HEK293T (cell line): ENCODE measurements around the gene EPHB2.

Source experiments
- CTCF ChIA-PET: fragments of 350-600 bp; formaldehyde crosslinking; extraction: SDS; loops from one replicate; lab custom pipeline; 2021; ENCODE audit warnings: antibody characterized with exemption, inconsistent platforms; lab: Yijun Ruan, JAX
- POLR2A ChIA-PET: fragments of 350-600 bp; formaldehyde crosslinking; extraction: SDS; loops from one replicate; lab custom pipeline; 2020; ENCODE audit warnings: antibody characterized with exemption, inconsistent platforms; lab: Yijun Ruan, JAX
- DNase-seq: peaks from one replicate; pipeline ENCODE4 v3.0.0; 2012; ENCODE audit warnings: mixed read lengths; ENCODE audit errors: extremely low spot score
- ARNT ChIP-seq: fragments of 450-650 bp; IDR thresholded peaks from 2 replicates; pipeline ENCODE4 v1.6.1; 2017; ENCODE audit warnings: mild to moderate bottlenecking
- BHLHE40 ChIP-seq: fragments of 450-650 bp; IDR thresholded peaks from 2 replicates; pipeline ENCODE4 v1.6.1; 2016; ENCODE audit warnings: mild to moderate bottlenecking, moderate library complexity, borderline replicate concordance
- CTBP1 ChIP-seq: fragments of 450-650 bp; IDR thresholded peaks from 2 replicates; pipeline ENCODE4 v1.6.1; 2016; ENCODE audit warnings: borderline replicate concordance
- ELF4 ChIP-seq: fragments of 450-650 bp; IDR thresholded peaks from 2 replicates; pipeline ENCODE4 v1.6.1; 2017; ENCODE audit warnings: antibody characterized with exemption
- FOXA1 ChIP-seq: fragments of 450-650 bp; IDR thresholded peaks from 2 replicates; pipeline ENCODE4 v1.6.1; 2016; ENCODE audit warnings: mild to moderate bottlenecking
- FOXK2 ChIP-seq: fragments of 450-650 bp; IDR thresholded peaks from 2 replicates; pipeline ENCODE4 v1.6.1; 2016; ENCODE audit warnings: mild to moderate bottlenecking
- FOXM1 ChIP-seq: fragments of 450-650 bp; IDR thresholded peaks from 2 replicates; pipeline ENCODE4 v1.6.1; 2017; ENCODE audit warnings: mild to moderate bottlenecking, borderline replicate concordance
- HDGF ChIP-seq: fragments of 450-650 bp; IDR thresholded peaks from 2 replicates; pipeline ENCODE4 v1.6.1; 2017; ENCODE audit warnings: antibody characterized with exemption, borderline replicate concordance
- L3MBTL2 ChIP-seq: fragments of 450-650 bp; conservative IDR thresholded peaks from 2 replicates; pipeline ENCODE4 v1.6.1; 2016; ENCODE audit warnings: mild to moderate bottlenecking
- LEF1 ChIP-seq: fragments of 450-650 bp; IDR thresholded peaks from 2 replicates; pipeline ENCODE4 v1.6.1; 2017; ENCODE audit warnings: mild to moderate bottlenecking, borderline replicate concordance
- NFRKB ChIP-seq: fragments of 450-650 bp; IDR thresholded peaks from 2 replicates; pipeline ENCODE4 v1.6.1; 2016; ENCODE audit warnings: mild to moderate bottlenecking, moderate library complexity
- PKNOX1 ChIP-seq: fragments of 450-650 bp; IDR thresholded peaks from 2 replicates; pipeline ENCODE4 v1.6.1; 2016
- SP1 ChIP-seq: fragments of 450-650 bp; IDR thresholded peaks from 2 replicates; pipeline ENCODE4 v1.6.1; 2017
- SUZ12 ChIP-seq: fragments of 450-650 bp; IDR thresholded peaks from 2 replicates; pipeline ENCODE4 v1.6.1; 2016; ENCODE audit warnings: mild to moderate bottlenecking
- TARDBP ChIP-seq: fragments of 450-650 bp; IDR thresholded peaks from 2 replicates; pipeline ENCODE4 v1.6.1; 2016
- ZNF384 ChIP-seq: fragments of 450-650 bp; IDR thresholded peaks from 2 replicates; pipeline ENCODE4 v1.6.1; 2016

EPHB2 gene

GRCh38 chr1:22784317-22784716 is 73.7 kb downstream of the EPHB2 start:
- CTCF ChIA-PET = no interaction called here
- no peak for DNase-seq
- POLR2A ChIA-PET = no interaction called here
- no peak for TF ChIP-seq ELF4
- TF ChIP-seq ARNT = no peak
- TF ChIP-seq ZNF384 = no peak
- TF ChIP-seq NFRKB = no peak
- TF ChIP-seq CTBP1 = no peak
- no peak for TF ChIP-seq BHLHE40
- no peak for TF ChIP-seq SUZ12
- TF ChIP-seq HDGF = no peak
- TF ChIP-seq SP1 = no peak
- no peak for TF ChIP-seq TARDBP
- TF ChIP-seq FOXM1 = no peak
- TF ChIP-seq FOXK2 = no peak

GRCh38 chr1:22784737-22785136 is 74.1 kb downstream of the EPHB2 start:
- TF ChIP-seq TARDBP (no peak), FOXM1 (no peak), L3MBTL2 (no peak), ELF4 (no peak), LEF1 (no peak), BHLHE40 (no peak), FOXK2 (no peak), ARNT (no peak), SP1 (no peak), PKNOX1 (no peak), HDGF (no peak), CTBP1 (no peak), NFRKB (no peak), FOXA1 (no peak), SUZ12 (no peak), ZNF384 (no peak)
- no peak for DNase-seq
- ChIA-PET CTCF (no interaction called here), POLR2A (no interaction called here)

- ChIA-PET CTCF (no interaction called here), POLR2A (no interaction called here)
- no peak for DNase-seq
- TF ChIP-seq HDGF (no peak), ZNF384 (no peak), TARDBP (no peak), BHLHE40 (no peak), FOXK2 (no peak), L3MBTL2 (no peak), ARNT (no peak), PKNOX1 (no peak), NFRKB (no peak), FOXM1 (no peak), FOXA1 (no peak), SP1 (no peak), SUZ12 (no peak), LEF1 (no peak), CTBP1 (no peak), ELF4 (no peak)
Observed at GRCh38 chr1:22786101-22786500, 75.5 kb downstream of the EPHB2 start.

GRCh38 chr1:22786719-22787489 is 76.3 kb downstream of the EPHB2 start:
- ChIA-PET POLR2A (no interaction called here), CTCF (no interaction called here)
- TF ChIP-seq SUZ12 (no peak), BHLHE40 (no peak)
- no peak for DNase-seq

GRCh38 chr1:22787636-22788035 is 77.0 kb downstream of the EPHB2 start:
- CTCF ChIA-PET = no interaction called here
- POLR2A ChIA-PET = no interaction called here
- TF ChIP-seq FOXM1 (no peak), CTBP1 (no peak), ARNT (no peak), ZNF384 (no peak), SP1 (no peak), ELF4 (no peak), HDGF (no peak), TARDBP (no peak), SUZ12 (no peak)
- DNase-seq = no peak

- TF ChIP-seq ARNT = no peak
- TF ChIP-seq SUZ12 = no peak
- CTCF ChIA-PET = no interaction called here
Observed at GRCh38 chr1:22788254-22788661, 77.6 kb downstream of the EPHB2 start.

GRCh38 chr1:22789356-22789994 is 78.8 kb downstream of the EPHB2 start:
- no peak for DNase-seq
- TF ChIP-seq CTBP1 = no peak
- TF ChIP-seq SUZ12 = no peak
- TF ChIP-seq TARDBP = no peak
- TF ChIP-seq ARNT = no peak
- no peak for TF ChIP-seq FOXA1
- no peak for TF ChIP-seq HDGF
- TF ChIP-seq FOXK2 = no peak
- no peak for TF ChIP-seq FOXM1
- no peak for TF ChIP-seq PKNOX1
- no peak for TF ChIP-seq ZNF384
- TF ChIP-seq NFRKB = no peak
- no peak for TF ChIP-seq L3MBTL2
- TF ChIP-seq ELF4 = no peak
- TF ChIP-seq LEF1 = no peak
- no peak for TF ChIP-seq BHLHE40
- POLR2A ChIA-PET = no interaction called here
- CTCF ChIA-PET = no interaction called here

More at GRCh38 chr1:22788254-22788661, 77.6 kb downstream of the EPHB2 start:
- no peak for DNase-seq
- POLR2A ChIA-PET = no interaction called here
